Measurements from ENCODE around the gene DLGAP1. TPM values are rescaled to one million over a fixed set of nuclear protein-coding genes. Genes with fewer than 3 reads are reported as not detected.

Gene DLGAP1
- total and polyA plus RNA-seq, 2 experiments from 2014 or later, result 17.0 to 48.5 TPM

GRCh38 chr18:3493501-3494244 is 961.4 kb downstream of the DLGAP1 start:
- ATAC-seq, result no peak; the same call in 1 of the 3 replicates
- H3K27ac Mint-ChIP-seq, result no peak overlapping the region

GRCh38 chr18:3492721-3493120 is 962.4 kb downstream of the DLGAP1 start:
- ATAC-seq, result no peak
- Histone ChIP-seq H2AFZ (no peak overlapping the region), H3K79me2 (replicated peaks; ENCODE audit: insufficient read depth) (no peaks in the 10 kb centered on the region), H3F3A (replicated peaks; ENCODE audit: low read depth) (no peaks in the 10 kb centered on the region), H3K27ac (ENCODE audit: low read depth) (no peak overlapping the region; the same call in 1 of the 2 replicates), H3K9me2 (ENCODE audit: insufficient read depth) (no peaks in the 10 kb centered on the region), H4K20me1 (replicated peaks; ENCODE audit: insufficient read depth) (no peaks in the 10 kb centered on the region), H3K4me2 (no peak overlapping the region), H3K36me3 (ENCODE audit: insufficient read depth) (no peaks in the 10 kb centered on the region), H3K27me3 (ENCODE audit: insufficient read depth) (peaks cover under 1% of the 10 kb centered on the region; the same call in 1 of the 2 replicates), H3K4me1 (ENCODE audit: insufficient read depth) (peaks cover 22% of the 10 kb centered on the region; the same call in 1 of the 2 replicates), H3K4me3 (no peak overlapping the region)
- Mint-ChIP-seq H3K36me3 (ENCODE audit: low read depth) (no peaks in the 10 kb centered on the region), H3K27ac (no peak overlapping the region), H3K4me3 (no peak overlapping the region), H3K9me3 (no peaks in the 10 kb centered on the region), H3K27me3 (ENCODE audit: insufficient read depth, low read depth, poor library complexity) (no peaks in the 10 kb centered on the region), H3K4me1 (peaks cover 32% of the 10 kb centered on the region)
- no peak for DNase-seq (ENCODE audit: low spot score)
- TF ChIP-seq ETS1 (IDR thresholded peaks at IDR 0.05), result no peak
- no peak for TF ChIP-seq STAT1 (IDR thresholded peaks at IDR 0.05; ENCODE audit: unreplicated experiment)
- no peak for TF ChIP-seq REST (IDR thresholded peaks at IDR 0.05; ENCODE audit: unreplicated experiment)
- no peak for TF ChIP-seq POLR2AphosphoS5 (IDR thresholded peaks at IDR 0.05; ENCODE audit: low read depth)
- TF ChIP-seq EZH2 (IDR thresholded peaks at IDR 0.05; ENCODE audit: low read depth, unreplicated experiment), result no peak
- no peak for TF ChIP-seq CTCF (conservative IDR thresholded peaks at IDR 0.05; ENCODE audit: low read depth in 2 of 2)
- TF ChIP-seq JUNB (IDR thresholded peaks at IDR 0.05; ENCODE audit: unreplicated experiment), result no peak
- no peak for TF ChIP-seq NANOG (IDR thresholded peaks at IDR 0.05; ENCODE audit: borderline replicate concordance)
- TF ChIP-seq ZNF331 (CRISPR knock-in tag; IDR thresholded peaks at IDR 0.05; ENCODE audit: low read depth), result no peak
- no peak for TF ChIP-seq EZH2phosphoT487 (IDR thresholded peaks at IDR 0.05; ENCODE audit: unreplicated experiment)

More at GRCh38 chr18:3493501-3494244, 961.4 kb downstream of the DLGAP1 start:
- DNase-seq (ENCODE audit: low spot score), result no peak
- Mint-ChIP-seq H3K36me3 (ENCODE audit: low read depth) (no peaks in the 10 kb centered on the region), H3K4me1 (peaks cover 41% of the 10 kb centered on the region), H3K4me3 (no peak overlapping the region), H3K9me3 (no peaks in the 10 kb centered on the region), H3K27me3 (ENCODE audit: insufficient read depth, low read depth, poor library complexity) (peaks cover under 1% of the 10 kb centered on the region)
- Histone ChIP-seq H3K4me1 (ENCODE audit: insufficient read depth) (peaks cover 22% of the 10 kb centered on the region), H2AFZ (no peak overlapping the region), H3K79me2 (replicated peaks; ENCODE audit: insufficient read depth) (no peaks in the 10 kb centered on the region), H3K4me3 (no peak overlapping the region), H3K4me2 (no peak overlapping the region), H3K36me3 (ENCODE audit: insufficient read depth) (no peaks in the 10 kb centered on the region), H3K27ac (ENCODE audit: low read depth) (no peak overlapping the region), H3K27me3 (ENCODE audit: insufficient read depth) (peaks cover 10% of the 10 kb centered on the region; the same call in 1 of the 2 replicates), H4K20me1 (replicated peaks; ENCODE audit: insufficient read depth) (no peaks in the 10 kb centered on the region), H3K9me2 (ENCODE audit: insufficient read depth) (no peaks in the 10 kb centered on the region), H3F3A (replicated peaks; ENCODE audit: low read depth) (no peaks in the 10 kb centered on the region)
- TF ChIP-seq CTCF (conservative IDR thresholded peaks at IDR 0.05; ENCODE audit: low read depth in 2 of 2) (no peak), STAT1 (IDR thresholded peaks at IDR 0.05; ENCODE audit: unreplicated experiment) (no peak), CREB1 (CRISPR knock-in tag; IDR thresholded peaks at IDR 0.05; ENCODE audit: low read depth) (no peak)

Measured in GM23338 (cell line).